NCI-H2227 (cell line): ENCODE data around the gene PTPA.
"Not testable (repeated sequence)": the region's sequence is repeated elsewhere in the genome, so short reads cannot be mapped to it uniquely, and the experiment has no call there.

Source experiments
- DNase-seq: peaks from one replicate; lab custom pipeline; 2025; ENCODE audit not compliant: unreplicated experiment; lab: John Stamatoyannopoulos, UW

The PTPA gene

GRCh38 chr9:129194221-129194620 lies 83.0 kb downstream of the PTPA start:
- DNase-seq: no peak

GRCh38 chr9:129195606-129196005 lies 84.4 kb downstream of the PTPA start:
- no peak for DNase-seq

- DNase-seq: not testable (repeated sequence)
These were observed 85.8 kb downstream of the PTPA start for GRCh38 chr9:129197045-129197444.

GRCh38 chr9:129197978-129198318 lies 86.7 kb downstream of the PTPA start:
- DNase-seq: no peak
